Fibroblast of skin of scalp (primary cell): Measurements from ENCODE around the gene VSTM2B.

Experiments
- DNase-seq: peaks from one replicate; pipeline ENCODE4 v3.0.0-alpha.2; 2013

VSTM2B gene

DNA sequence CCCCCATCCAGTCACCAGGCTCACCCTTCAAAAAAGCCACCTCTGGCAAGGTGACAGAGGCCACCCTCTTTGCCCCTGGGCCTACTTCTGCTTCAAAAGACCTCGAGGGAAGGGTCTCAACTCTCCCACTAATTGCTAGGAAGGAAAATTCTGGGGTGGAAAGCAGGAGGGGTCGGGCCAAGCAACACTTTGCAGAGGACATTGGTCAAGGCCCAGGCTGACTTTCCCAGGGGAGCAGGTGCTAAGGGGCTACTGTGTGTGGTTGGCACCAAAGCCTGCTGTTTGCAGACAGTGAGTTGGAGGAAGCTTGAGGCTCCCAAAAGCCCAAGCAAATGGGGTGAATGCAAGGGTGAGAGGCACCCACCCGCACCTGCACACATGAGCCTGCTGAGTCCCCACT lies 28.6 kb upstream of the VSTM2B start:
- no peak for DNase-seq

DNA sequence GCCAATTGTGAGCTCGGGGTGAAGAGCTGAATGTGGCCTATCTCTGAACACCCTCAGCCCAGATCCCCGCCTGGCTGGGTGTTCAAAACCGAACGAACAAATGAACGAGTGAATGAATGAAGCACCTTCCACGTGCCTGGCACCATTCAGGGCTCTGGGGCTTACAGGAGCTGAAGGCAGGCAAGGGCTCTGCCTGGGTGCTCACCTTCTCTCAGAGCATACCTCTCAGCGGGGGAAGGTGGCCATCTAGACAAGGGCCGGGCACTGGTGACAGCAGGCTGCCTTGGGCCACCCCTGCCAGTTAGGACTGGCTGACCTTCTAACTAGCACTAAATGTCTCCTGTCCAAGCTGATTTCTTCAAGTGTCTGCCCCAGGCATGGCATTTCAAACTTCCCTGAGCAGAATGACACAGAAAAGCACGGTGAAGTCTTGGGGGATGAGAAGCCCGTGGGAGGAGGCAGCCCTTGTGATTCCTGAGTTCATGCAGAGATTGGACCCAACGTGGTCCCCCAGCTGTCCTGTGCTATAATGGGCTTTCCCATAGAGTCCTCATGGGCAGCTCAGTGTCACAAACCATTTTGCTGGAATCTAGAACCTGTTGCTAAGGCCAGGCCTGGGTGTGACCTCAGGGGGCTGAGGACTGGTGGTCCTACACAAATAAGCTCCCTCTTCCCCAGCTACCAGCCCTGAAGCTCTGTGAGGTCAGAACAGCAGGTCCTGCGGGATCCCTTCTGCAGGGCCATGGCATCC lies 27.9 kb upstream of the VSTM2B start:
- DNase-seq = no peak

DNA sequence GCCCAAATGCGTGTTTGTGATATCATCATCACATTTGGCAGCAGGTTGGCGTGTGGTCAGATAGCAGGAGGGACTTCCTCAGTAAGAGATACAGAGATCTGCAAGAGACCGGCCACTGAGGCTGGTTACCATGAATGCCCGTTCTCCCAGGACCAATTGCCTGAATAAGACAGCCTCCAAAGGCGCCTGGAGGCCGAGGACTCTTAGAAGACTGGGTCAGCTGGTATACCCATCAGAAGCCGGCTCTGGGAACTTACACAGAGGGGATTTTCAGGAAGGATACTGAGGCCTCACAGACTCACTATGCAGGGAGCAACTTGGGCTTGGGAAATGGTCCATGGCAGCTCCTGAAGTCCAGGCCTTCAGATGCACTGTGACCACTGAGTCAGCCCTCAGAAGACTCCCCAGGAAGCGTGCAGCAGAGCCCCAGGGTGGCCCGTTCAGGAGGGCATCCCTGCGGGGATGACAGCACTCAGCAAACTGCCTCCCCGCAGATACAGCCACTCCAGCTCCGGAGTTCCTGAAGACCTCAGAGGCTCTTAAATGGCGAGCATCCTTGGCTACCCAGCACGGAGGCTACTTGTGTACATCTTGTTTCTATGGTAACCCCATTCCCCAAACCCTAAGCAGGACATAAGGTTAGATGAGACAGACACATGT lies 26.4 kb upstream of the VSTM2B start:
- no peak for DNase-seq

DNA sequence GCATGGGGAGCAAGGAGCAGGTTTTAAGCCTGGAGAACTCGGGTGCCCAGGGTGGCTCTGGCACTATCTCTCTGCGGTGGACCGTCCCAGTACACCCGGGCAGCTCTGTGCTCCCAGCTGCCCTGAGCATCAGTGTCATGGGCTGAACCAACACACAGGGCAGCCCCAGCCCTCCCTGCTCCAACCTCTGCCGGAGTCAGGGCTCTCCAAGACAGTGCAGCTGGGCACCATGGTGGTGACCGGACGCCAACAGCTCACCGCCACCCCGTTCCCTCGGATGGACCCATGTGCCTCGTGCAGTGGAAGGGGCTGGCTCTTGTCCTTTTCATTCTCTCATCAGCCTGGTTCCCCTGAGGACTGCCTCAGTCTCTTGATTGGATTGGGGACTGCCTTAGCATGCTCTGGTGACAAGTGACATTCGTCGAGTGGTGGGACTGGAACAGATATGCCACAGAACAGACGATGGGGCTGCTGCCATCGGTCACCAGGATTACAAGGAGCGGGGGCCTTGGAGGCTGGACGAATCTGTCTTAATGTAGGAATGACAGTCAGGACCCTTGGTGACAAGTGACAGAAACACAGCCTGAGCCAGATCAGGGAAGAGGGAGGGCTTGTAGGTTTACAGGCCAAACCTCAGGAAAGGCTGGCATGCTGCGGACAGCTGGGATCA lies 25.7 kb upstream of the VSTM2B start:
- no peak for DNase-seq

DNA sequence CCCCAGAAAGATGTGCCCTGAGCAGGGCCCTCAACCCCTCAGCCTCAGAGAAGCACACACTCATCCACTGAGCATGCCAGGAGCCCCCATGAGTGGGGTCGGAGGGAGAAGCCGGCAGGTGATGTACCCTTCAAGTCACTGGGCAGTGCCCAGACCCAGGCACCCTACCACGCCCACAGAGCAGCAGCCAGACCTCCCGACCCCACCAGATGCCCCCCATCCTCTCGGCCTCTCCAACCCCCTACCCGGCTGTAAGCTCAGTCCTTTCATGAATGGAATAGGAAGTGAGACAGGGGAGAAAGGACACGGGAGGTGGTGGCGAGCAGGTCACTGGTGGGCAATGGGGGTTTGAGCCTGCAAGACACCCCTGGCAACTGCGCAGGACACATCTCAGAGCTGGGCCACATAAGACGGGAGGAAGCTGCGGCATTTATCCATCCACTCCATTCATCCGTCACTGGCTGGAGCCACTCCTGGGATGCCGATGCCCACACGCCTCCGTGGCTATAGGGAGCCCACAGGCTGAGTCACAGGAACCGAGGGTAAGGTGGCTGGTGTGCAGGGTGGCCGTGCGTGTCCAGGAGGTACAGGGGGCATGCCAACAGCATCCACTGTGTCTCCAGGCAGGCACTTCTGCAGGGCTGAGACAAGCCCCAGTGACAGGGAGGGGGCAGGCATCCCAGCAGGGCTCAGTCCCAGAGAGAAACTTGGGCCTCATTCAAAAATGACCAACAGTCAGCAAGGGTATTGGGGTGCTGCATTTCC lies 23.8 kb upstream of the VSTM2B start:
- DNase-seq = no peak

DNA sequence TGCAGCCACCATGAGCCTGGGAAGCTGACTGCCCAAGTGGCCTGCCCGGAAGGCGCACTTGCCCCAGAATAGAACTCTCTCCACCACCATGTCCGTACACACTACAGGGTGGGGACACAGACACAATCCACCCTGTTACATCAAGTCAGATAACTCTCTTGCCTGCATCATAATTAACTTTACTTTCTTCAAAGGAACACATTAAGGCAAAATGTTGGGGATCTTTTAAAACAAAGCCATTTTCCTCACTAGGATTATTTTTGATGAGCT lies 23.3 kb upstream of the VSTM2B start:
- no peak for DNase-seq

DNA sequence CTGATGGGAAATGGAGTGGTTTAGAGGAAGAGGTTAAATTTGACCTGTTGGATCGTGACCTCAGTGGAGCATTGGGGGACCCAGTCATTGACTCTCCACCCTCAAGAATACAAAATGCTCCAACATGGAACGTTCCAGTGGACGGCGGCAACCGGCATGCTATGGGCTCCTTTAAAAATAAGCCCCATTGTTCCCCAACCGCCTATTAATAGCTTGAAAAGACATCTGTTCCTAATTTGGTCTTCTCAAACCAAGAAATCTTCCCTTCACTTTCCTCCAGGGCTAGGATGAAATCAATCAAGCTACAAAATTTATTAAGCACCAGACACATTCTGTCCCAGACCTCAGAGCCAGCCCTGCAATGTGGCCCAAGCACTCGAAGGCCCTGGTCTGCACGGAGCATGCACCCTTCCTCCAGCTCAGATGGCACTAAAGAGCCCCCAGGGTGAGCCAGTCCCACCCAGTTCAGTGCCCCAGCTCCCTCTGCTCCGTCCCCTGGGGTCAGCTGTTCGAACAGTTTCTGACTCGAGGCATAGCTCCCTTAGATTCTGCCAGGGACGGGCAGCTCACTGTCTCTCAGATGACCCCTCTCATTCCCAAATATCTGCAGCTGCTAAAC lies 22.5 kb upstream of the VSTM2B start:
- DNase-seq = no peak

DNA sequence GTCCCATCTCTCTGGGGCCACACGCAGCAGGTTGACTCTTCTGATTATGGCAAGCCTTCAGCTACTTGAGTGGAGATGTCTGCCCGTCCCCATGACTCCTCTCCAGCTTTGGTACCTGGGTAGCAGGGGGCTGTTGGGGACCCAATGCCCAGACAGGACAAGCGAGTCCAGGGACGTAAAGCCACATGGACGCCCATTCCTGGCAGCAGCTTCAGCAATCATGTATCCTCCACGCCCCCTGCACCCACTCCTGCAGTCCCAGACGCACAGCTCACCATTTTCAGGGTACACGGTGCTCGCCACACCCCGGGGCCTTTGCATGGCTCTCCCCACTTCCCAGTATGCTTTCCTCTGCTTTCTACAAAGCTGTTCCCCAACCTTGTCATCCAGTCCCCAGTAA lies 22.0 kb upstream of the VSTM2B start:
- no peak for DNase-seq

DNA sequence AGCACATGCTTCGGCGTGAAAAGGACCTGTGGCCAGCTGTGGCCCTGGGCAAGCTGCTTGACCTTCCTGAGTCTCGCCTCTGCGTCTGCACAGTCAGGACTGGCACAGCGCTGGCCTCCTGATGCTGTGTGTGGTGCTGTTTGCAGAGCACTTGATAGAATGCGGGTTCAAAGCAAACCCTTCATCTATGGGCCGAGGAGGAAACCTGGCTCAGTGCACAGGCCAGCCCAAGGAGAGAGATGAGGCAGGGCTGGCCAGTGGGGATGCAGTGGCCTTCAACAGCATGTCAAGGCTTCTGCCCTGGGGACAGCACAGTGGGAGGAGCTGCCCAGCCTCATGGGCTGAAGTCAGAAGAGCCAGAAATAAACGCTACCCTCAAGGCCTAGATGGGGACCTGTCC lies 21.3 kb upstream of the VSTM2B start:
- no peak for DNase-seq

DNA sequence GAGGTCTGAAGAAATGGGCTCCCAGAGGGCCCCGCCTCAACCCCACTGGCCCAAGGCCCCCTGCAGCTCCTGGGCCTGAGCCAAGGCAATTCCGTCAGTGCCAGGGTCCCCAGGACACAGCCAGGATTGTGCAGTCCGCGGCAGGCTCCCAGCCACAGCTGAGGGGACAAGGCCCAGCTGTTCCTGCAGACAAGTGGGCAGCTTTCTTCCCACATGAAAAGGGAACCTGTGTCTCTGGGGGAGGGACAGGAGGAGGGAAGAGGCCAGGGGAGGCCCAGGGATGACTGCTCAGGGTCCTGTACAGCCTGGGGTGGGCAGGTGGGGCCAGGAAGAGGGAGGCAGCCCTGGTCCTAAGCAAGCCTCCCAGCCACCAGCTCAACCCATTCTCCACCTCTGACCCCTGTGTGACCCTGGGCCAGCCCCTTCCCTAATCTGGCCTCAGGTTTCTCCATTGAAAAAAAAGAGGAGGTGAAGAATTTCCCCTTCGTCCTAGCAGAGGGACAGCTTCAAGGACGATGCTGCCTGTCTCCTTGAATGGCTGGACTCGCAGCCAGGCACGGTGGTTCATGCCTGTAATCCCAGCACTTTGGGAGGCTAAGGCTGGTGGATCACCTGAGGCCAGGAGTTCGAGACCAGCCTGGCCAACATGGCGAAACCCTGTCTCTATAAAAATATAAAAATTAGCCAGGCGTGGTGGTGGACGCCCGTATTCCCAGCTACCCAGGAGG lies 20.5 kb upstream of the VSTM2B start:
- no peak for DNase-seq

DNA sequence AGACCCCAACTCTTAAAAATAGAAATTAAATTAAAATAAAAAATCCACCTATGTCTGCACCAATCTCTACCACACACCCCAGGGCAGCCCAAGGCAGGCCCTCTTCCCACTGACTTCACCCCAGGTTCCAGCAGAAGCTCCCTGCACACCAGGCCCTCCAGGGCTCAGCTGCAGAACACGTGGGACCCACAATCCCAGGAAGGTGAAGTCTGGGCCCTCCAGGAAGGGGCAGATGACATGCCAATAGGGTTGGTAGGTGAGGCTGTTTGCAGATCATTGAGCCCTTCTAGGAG lies 19.2 kb upstream of the VSTM2B start:
- no peak for DNase-seq

DNA sequence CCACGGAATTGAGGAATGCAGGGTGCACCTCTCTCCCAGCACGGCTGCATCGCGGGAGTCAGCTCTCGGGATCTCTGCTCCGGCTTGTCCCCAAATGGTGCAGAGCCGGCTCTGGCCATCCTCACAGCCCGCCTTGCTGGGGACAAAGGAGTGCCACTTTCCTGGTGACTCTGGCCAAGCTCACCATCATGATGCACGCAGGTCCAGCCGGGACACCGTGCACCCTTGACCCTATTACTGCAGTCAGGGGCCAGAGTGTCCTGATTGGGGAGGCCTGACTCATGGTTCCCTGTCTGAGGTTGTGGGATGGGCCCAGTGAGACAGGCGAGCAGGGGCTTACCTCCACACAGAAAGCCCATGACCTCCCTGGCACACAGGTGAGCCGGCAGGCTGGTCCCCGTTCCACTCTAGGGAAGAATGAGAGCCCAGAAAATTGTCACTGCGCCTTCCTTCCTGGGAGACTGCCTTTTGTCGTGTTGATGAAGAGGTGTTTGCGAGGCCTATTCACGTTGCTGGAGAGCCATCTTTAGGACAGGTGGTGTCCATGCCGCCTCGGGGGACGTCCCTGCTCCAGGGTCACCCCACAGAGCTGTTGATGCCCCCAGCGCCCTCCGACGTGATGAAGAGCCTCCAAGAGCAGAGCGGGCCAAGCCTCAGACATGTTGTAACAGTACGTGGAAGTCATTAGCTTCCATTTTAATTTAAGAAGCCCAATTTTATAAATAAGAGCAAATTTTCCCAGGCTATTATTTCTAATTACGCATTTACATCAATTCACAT lies 18.5 kb upstream of the VSTM2B start:
- no peak for DNase-seq

DNA sequence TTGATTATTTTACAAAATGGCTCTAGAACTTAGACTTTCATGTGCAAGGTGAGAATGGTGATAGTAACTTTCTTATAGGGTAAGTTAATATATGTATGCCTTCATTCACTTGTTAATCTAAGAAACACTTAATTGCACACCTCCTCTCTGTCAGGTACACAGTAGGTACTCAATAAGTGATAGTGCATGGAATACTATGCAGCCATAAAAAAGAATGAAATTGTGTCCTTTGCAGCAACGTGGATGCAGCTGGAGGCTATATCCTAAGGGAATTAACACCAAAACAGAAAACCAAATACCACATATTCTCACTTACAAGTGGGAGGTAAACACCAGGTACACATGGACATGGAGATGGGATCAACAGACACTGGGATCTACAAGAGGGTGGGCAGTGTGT lies 17.6 kb upstream of the VSTM2B start:
- DNase-seq = no peak

DNA sequence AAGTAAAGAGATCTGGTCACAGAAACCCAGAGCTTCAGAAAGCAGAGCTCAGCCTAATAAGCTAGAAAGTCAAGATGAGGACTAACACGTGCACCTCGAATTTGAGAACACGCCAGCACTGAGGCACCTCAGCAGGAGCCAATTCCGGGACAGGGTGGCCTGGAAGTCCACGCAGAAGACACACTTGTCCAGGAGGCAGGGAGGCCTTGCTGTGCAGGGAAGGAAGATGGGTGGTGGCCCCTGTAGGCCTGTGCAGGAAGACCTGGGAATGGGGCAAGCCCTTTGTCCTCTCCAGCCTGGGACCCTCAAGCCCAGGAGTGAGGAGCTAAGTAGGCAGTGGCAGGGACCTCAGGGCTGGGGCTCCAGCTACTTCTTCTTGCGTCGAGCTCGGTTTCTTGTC lies 16.3 kb upstream of the VSTM2B start:
- DNase-seq = no peak

DNA sequence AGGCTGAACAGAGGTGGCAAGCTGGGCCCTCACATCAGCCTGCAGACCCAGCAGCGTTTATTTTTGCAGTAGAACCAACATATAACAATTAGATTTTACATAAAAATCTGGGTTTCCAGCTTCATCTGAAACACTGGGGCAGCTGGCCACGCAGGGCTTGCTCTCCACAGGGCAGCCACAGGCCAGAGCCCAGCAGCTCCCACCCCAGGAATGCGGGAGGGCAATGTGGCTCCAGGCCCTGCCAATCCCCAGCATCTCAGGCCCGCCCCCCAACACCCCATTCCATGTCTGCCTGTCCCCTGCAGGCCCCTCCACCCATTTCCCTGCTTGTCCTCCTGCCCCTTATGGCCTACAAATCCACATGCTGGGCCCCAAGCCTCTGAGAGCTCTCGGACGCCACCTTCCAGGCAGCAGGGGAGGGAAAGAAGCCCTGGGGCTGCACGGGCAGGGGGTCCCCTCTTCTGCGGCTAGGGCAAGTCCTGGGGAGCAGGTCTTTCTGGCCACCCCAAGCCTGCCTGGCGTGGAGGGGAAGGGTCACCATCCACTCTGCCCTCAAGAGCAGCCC lies 15.0 kb upstream of the VSTM2B start:
- DNase-seq = no peak

DNA sequence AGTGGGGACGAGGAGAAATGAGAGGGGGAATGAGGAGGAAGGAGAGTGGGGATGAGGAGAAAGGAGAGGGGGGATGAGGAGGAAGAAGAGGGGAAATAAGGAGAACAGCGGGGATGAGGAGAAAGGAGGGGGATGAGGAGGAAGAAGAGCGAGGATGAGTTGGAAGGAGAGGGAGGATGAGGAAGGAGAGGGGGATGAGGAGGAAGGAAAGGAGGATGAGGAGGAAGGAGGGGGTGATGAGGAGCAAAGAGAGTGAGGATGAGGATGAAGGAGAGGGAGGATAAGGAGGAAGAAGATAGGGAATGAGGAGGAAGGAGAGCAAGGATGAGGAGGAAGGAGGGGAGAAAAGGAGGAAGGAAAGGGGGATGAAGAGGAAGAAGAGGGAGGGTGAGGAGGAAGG lies 14.0 kb upstream of the VSTM2B start:
- DNase-seq = no peak

DNA sequence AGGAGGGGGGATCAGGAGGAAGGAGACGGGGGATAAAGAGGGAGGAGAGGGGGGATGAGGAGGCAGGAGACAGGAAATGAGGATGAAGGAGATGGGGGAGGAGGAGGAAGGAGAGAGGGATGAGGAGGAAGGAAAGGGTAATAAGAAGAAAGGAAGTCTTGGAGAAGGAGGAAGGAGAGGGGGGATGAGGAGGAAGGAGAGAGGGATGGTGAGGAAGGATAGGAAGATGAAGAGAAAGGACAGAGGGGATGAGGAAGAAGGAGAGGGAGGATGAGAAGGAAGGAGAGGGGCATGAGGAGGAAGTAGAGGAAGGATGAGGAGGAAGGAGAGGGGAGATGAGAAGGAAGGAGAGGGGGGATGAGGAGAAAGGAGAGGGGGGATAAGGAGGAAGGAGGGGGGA lies 13.0 kb upstream of the VSTM2B start:
- DNase-seq = no peak

DNA sequence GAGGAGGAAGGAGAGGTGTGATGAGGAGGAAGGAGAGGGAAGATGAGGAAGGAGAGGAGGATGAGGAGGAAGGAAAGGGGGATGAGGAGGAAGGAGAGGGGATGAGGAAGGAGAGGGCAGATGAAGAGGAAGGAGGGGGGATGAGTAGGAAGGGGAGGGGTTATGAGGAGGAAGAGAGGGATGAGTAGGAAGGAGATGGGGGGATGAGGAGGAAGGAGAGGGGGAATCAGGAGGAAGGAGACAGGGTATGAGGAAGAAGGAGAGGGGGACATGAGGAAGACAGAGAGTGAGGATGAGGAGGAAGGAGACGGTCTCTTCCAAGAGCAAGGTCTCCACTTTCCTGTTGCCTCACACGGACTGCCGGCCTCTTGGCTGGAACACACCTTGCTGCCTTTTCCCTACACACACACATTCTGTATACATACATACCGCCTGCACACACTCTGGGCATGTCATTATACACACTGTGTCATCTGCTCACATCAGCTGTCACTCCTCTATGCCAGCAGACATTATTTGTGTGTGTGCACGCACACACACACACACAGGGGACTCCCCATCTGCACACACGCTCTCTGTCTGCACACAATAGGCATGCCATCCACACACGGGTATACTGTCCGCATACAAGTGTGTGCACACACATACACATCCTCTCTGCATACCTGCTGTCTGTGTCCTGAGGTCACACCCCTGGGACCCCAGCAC lies 11.1 kb upstream of the VSTM2B start:
- DNase-seq = no peak

DNA sequence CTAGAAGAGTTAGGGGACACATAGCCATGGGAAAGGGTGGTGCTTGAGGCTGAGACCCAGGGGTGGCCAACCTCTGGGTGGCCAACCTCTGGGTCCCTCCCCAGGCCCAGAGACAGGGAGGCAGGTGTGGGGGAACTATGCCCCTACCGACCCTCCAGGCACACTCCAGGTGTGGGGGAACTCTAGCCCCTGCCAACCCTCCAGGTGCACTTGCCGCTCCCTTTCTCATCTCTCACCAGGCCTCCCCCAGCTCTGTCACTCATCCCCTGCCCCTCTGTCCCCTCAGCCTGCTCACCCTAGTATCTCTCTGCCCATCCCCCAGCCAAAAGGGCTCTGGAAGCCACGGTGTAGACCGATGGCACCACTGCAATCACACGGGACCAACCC lies 10.6 kb upstream of the VSTM2B start:
- DNase-seq = no peak

DNA sequence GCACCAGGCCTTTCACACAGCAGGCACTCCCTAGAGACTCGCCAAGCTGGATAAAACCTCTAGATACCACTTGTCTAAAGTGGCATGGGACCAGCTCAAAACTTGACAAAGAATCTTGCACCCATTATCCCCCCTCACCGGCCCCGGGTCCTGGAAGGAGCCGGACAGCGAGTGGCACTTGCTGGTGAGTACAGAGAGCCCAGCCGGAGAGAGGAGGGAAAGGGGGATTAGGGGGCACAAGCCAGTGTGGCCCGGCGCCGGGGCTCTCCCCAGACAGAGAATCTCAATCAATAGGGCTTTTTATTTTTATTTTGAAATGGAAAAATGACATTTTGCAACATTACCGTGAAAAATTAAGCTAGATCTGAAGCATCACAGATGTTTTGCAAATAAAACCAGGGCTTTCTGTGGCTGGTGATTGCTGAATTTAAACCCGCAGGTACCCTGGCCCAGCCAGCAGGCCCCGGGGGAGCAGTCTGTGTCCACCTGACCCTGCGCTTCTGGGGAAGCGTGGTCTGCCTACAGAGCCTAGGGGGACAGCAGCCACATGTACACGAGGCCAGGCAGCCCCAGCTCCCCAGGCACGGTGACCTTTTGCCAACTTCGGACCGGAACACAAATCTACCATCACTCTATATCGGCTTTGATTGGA lies 10.0 kb upstream of the VSTM2B start:
- no peak for DNase-seq
